SK-N-SH (cell line): Measurements from ENCODE around the gene GPR87. TPM values are rescaled to one million over a fixed set of nuclear protein-coding genes. Genes with fewer than 3 reads are reported as not detected.

Experiments
- CTCF ChIA-PET: fragments of 300-600, 350-600 bp; formaldehyde crosslinking; extraction: SDS; loops from one replicate; lab custom pipeline; 2021; lab: Yijun Ruan, JAX
- POLR2A ChIA-PET: fragments of 350-600 bp; sonication (Branson Sonifier 250); formaldehyde crosslinking; extraction: SDS; loops from one replicate; lab custom pipeline; 2020; ENCODE audit warnings: antibody characterized with exemption, inconsistent platforms; lab: Yijun Ruan, JAX
- DNase-seq: peaks from one replicate; pipeline ENCODE4 v3.0.0; 2012
- H2AFZ ChIP-seq: fragments of 200-600 bp; sonication (generic); 2 replicates; pipeline ENCODE4 v1.8.1; 2016; ENCODE audit warnings: antibody characterized with exemption, mild to moderate bottlenecking, low read depth
- H3F3A ChIP-seq: fragments of 200-600 bp; sonication (generic); replicated peaks from 2 replicates; pipeline ENCODE3; 2016; ENCODE audit warnings: antibody characterized with exemption, mild to moderate bottlenecking; ENCODE audit not compliant: insufficient read depth
- H3K27ac ChIP-seq, 2 experiments: fragments of 200-500 bp in 1 of 2; fragments of 200-600 bp in 1 of 2; sonication (Bioruptor generic) in 1 of 2; sonication (generic), shearing (Covaris generic) in 1 of 2; 2 replicates each; pipeline versions ENCODE4 v1.5.1 to v1.6.1; 2014 to 2016; ENCODE audit warnings: low read depth in 2 of 2, inconsistent platforms in 1 of 2, low read length in 1 of 2, mild to moderate bottlenecking in 1 of 2, mixed read lengths in 1 of 2
- H3K27me3 ChIP-seq: fragments of 200-600 bp; sonication (generic), shearing (Covaris generic); 2 replicates; pipeline ENCODE4 v1.6.1; 2016; ENCODE audit warnings: mixed run types; ENCODE audit not compliant: insufficient read depth
- H3K36me3 ChIP-seq, 2 experiments: fragments of 200-500 bp in 1 of 2; fragments of 200-600 bp in 1 of 2; sonication (Bioruptor generic) in 1 of 2; sonication (generic) in 1 of 2; replicated peaks in 1 of 2; 2 replicates each; pipeline versions ENCODE3 to v1.5.1; 2014 to 2016; ENCODE audit warnings: low read length in 1 of 2, mild to moderate bottlenecking in 1 of 2; ENCODE audit not compliant: insufficient read depth in 2 of 2, control insufficient read depth in 1 of 2
- H3K4me1 ChIP-seq, 2 experiments: fragments of 200-500 bp in 1 of 2; fragments of 200-600 bp in 1 of 2; sonication (Bioruptor generic) in 1 of 2; sonication (generic), shearing (Covaris generic) in 1 of 2; 2 replicates each; pipeline versions ENCODE4 v1.5.1 to v1.6.1; 2014 to 2016; ENCODE audit warnings: low read depth in 1 of 2, low read length in 1 of 2, mixed run types in 1 of 2; ENCODE audit not compliant: insufficient read depth in 2 of 2, control insufficient read depth in 1 of 2
- H3K4me2 ChIP-seq: fragments of 200-600 bp; sonication (generic), shearing (Covaris generic); 2 replicates; pipeline ENCODE4 v1.6.1; 2017; ENCODE audit warnings: mixed run types
- H3K4me3 ChIP-seq, 2 experiments: fragments of 200-500 bp in 1 of 2; fragments of 200-600 bp in 1 of 2; sonication (Bioruptor generic) in 1 of 2; sonication (generic), shearing (Covaris generic) in 1 of 2; 2 replicates each; pipeline versions ENCODE4 v1.5.1 to v1.8.1; 2014 to 2016; ENCODE audit warnings: low read depth in 2 of 2, inconsistent platforms in 1 of 2, low read length in 1 of 2, mild to moderate bottlenecking in 1 of 2, mixed read lengths in 1 of 2, moderate library complexity in 1 of 2
- H3K79me2 ChIP-seq: fragments of 200-600 bp; sonication (generic); 2 replicates; pipeline ENCODE4 v1.8.1; 2017; ENCODE audit warnings: mild to moderate bottlenecking; ENCODE audit not compliant: insufficient read depth
- H3K9ac ChIP-seq: fragments of 200-600 bp; sonication (generic); 2 replicates; pipeline ENCODE4 v1.6.1; 2017; ENCODE audit warnings: mixed run types
- H3K9me2 ChIP-seq: fragments of 200-600 bp; sonication (generic); 2 replicates; pipeline ENCODE4 v1.6.1; 2017; ENCODE audit warnings: mixed run types
- H3K9me3 ChIP-seq: fragments of 200-600 bp; sonication (generic); 2 replicates; pipeline ENCODE4 v1.6.1; 2017; ENCODE audit warnings: mixed run types, mild to moderate bottlenecking, moderate library complexity
- H4K20me1 ChIP-seq: fragments of 200-600 bp; sonication (generic); 2 replicates; pipeline ENCODE4 v1.6.1; 2017; ENCODE audit warnings: mild to moderate bottlenecking, mixed run types; ENCODE audit not compliant: insufficient read depth
- CHD2 ChIP-seq: fragments of 150-350 bp; IDR thresholded peaks from 2 replicates; pipeline ENCODE4 v1.6.1; 2018; ENCODE audit warnings: low read length; ENCODE audit not compliant: partially characterized antibody
- CTCF ChIP-seq: fragments of 200-600 bp; sonication (generic); IDR thresholded peaks from 2 replicates; pipeline ENCODE4 v1.6.1; 2017; ENCODE audit warnings: antibody characterized with exemption, mild to moderate bottlenecking, moderate library complexity
- EZH2phosphoT487 ChIP-seq: fragments of 200-600 bp; sonication (generic); IDR thresholded peaks from 2 replicates; pipeline ENCODE4 v1.6.1; 2017; ENCODE audit warnings: low read depth, mixed run types, mild to moderate bottlenecking, antibody characterized with exemption, moderate library complexity, borderline replicate concordance
- FOXJ3 ChIP-seq: sonication (generic); formaldehyde crosslinking; IDR thresholded peaks from 2 replicates; pipeline ENCODE4 v1.5.1; 2020; ENCODE audit warnings: mild to moderate bottlenecking, missing genetic modification reagents
- GABPA ChIP-seq: IDR thresholded peaks from 2 replicates; pipeline ENCODE4 v1.4.0; 2012; ENCODE audit warnings: low read depth, mild to moderate bottlenecking
- GATA2 ChIP-seq: sonication (generic); formaldehyde crosslinking; IDR thresholded peaks from 2 replicates; pipeline ENCODE4 v1.5.0; 2020; ENCODE audit warnings: mild to moderate bottlenecking, missing genetic modification reagents
- MXI1 ChIP-seq: IDR thresholded peaks from 2 replicates; pipeline ENCODE4 v1.6.1; 2012; ENCODE audit warnings: mild to moderate bottlenecking, low read depth, low read length, improper control_type of control experiment
- RAD21 ChIP-seq: IDR thresholded peaks from 2 replicates; pipeline ENCODE4 v1.6.1; 2012; ENCODE audit warnings: mild to moderate bottlenecking, low read length
- RFX5 ChIP-seq: IDR thresholded peaks from 2 replicates; pipeline ENCODE4 v1.6.1; 2012; ENCODE audit warnings: mild to moderate bottlenecking, improper control_type of control experiment, low read length
- RXRA ChIP-seq: IDR thresholded peaks from 2 replicates; pipeline ENCODE4 v1.4.0; 2012; ENCODE audit warnings: low read depth, mild to moderate bottlenecking, borderline replicate concordance
- SMC3 ChIP-seq: IDR thresholded peaks from 2 replicates; pipeline ENCODE4 v1.6.1; 2012; ENCODE audit warnings: low read depth, low read length, improper control_type of control experiment
- TAF1 ChIP-seq: IDR thresholded peaks from 2 replicates; pipeline ENCODE4 v1.6.1; 2012; ENCODE audit warnings: low read depth, mild to moderate bottlenecking, low read length, moderate library complexity, borderline replicate concordance
- TCF12 ChIP-seq: IDR thresholded peaks from 2 replicates; pipeline ENCODE4 v1.4.0; 2012
- TEAD4 ChIP-seq: IDR thresholded peaks from 2 replicates; pipeline ENCODE4 v1.4.0; 2012; ENCODE audit warnings: mild to moderate bottlenecking, borderline replicate concordance; ENCODE audit not compliant: insufficient read depth
- USF1 ChIP-seq: IDR thresholded peaks from 2 replicates; pipeline ENCODE4 v1.4.0; 2012; ENCODE audit warnings: low read depth, borderline replicate concordance
- YY1 ChIP-seq: IDR thresholded peaks from 2 replicates; pipeline ENCODE4 v1.4.0; 2012; ENCODE audit warnings: low read depth, mild to moderate bottlenecking
- WGBS: methylation state at CpG from one replicate; pipeline ENCODE4 v1.1.6; 2017; ENCODE audit warnings: low lambda C conversion rate; 5-methylcytosine and 5-hydroxymethylcytosine counted together
- polyA plus RNA-seq, 3 experiments: library from polyadenylated mRNA; depleted of rRNA; stranded (reverse); fragments of >200 nt; gene quantifications; 2 replicates each; pipeline ENCODE4 v1.2.3, GENCODE V29; 2012
- TF ChIP-seq, protein P1 (sequence below): IDR thresholded peaks from 2 replicates; pipeline ENCODE4 v1.4.0; 2012; ENCODE audit warnings: low read depth
- TF ChIP-seq, protein P2 (sequence below): IDR thresholded peaks from 2 replicates; pipeline ENCODE4 v1.4.0; 2012; ENCODE audit warnings: low read depth, borderline replicate concordance

GPR87 gene
- polyA plus RNA-seq, 1 of the 3 experiments (the other 2 are of a cell fraction), result 2.3 TPM

- H3K79me2 ChIP-seq, result no peaks in the 10 kb centered on the region
- H3F3A ChIP-seq, result no peaks in the 10 kb centered on the region
- CTCF ChIA-PET, result interaction anchor here (1.2 to 3.2 kb wide), 3 partner anchors 9 to 118 kb away, joined by 4 to 16 read pairs (median 13); no protein-coding TSS in a partner anchor
- 44% methylated on average over 1 of the region's 1 CpG for WGBS
- H3K4me2 ChIP-seq, result no peak overlapping the region
- H3K36me3 ChIP-seq, result no peaks in the 10 kb centered on the region
- peaks cover 7% of the 10 kb centered on the region; the same call in 1 of the 2 replicates for H3K27me3 ChIP-seq
- POLR2A ChIA-PET, result no interaction called here
- H2AFZ ChIP-seq, result no peak overlapping the region
- no peak overlapping the region for H3K9ac ChIP-seq
- H3K4me1 ChIP-seq, result peaks cover 0 to 2% of the 10 kb centered on the region in 2 experiments; a peak in 1 of 4 replicates
- H3K9me2 ChIP-seq, result no peaks in the 10 kb centered on the region
- no peak for DNase-seq
- H4K20me1 ChIP-seq, result no peaks in the 10 kb centered on the region
- no peak overlapping the region for H3K4me3 ChIP-seq
- no peak for TF ChIP-seq CTCF
- TF ChIP-seq, protein P1, sequence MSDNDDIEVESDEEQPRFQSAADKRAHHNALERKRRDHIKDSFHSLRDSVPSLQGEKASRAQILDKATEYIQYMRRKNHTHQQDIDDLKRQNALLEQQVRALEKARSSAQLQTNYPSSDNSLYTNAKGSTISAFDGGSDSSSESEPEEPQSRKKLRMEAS, result no peak
- TF ChIP-seq, protein P2, sequence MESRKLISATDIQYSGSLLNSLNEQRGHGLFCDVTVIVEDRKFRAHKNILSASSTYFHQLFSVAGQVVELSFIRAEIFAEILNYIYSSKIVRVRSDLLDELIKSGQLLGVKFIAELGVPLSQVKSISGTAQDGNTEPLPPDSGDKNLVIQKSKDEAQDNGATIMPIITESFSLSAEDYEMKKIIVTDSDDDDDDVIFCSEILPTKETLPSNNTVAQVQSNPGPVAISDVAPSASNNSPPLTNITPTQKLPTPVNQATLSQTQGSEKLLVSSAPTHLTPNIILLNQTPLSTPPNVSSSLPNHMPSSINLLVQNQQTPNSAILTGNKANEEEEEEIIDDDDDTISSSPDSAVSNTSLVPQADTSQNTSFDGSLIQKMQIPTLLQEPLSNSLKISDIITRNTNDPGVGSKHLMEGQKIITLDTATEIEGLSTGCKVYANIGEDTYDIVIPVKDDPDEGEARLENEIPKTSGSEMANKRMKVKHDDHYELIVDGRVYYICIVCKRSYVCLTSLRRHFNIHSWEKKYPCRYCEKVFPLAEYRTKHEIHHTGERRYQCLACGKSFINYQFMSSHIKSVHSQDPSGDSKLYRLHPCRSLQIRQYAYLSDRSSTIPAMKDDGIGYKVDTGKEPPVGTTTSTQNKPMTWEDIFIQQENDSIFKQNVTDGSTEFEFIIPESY, result no peak
- no peak for TF ChIP-seq GATA2 (CRISPR knock-in tag)
- no peak for TF ChIP-seq GABPA
- no peak for TF ChIP-seq TEAD4
- TF ChIP-seq, all 33 proteins: peak for 0
- H3K9me3 ChIP-seq, result no peaks in the 10 kb centered on the region
- H3K27ac ChIP-seq, result no peak overlapping the region
These were observed 30.7 kb downstream of the GPR87 start for GRCh38 chr3:151285940-151286339.

DNA sequence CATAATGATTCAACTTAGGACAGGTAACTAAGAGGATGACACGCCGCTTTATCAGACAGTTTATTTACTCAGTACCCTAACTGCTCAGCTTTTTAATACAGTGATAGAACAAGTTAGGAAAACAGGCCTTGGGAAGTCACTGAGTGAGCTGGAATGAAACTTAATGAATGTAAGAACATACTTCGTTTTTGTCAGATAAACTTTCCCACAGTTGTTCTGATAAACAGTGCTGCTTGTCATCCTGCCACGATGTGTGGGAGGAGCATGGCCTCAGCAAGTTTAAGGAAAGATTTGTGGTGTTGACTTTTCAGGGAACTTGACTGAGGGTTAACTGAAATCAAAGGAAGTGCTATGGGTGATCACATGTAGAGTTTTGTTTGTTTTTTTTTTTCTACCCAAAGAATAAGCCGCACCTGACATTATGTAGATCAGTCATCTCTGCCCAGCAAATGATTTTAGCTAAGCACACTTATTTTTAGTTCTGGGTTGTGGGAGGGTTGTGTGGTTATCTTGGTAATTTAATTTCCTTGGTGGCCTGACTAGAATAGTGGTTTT is 32.6 kb downstream of the GPR87 start:
- no peaks in the 10 kb centered on the region for H3K9me3 ChIP-seq
- TF ChIP-seq USF1 (no peak), TAF1 (no peak), YY1 (no peak), RXRA (no peak), EZH2phosphoT487 (no peak), SMC3 (no peak), MXI1 (no peak), FOXJ3 (no peak), GABPA (no peak), CHD2 (no peak), TCF12 (no peak), RAD21 (no peak), RFX5 (no peak)
- TF ChIP-seq, protein P2, result no peak
- TF ChIP-seq, all 33 proteins: peak for 0
- H3K9ac ChIP-seq, result no peak overlapping the region
- H3K9me2 ChIP-seq, result no peaks in the 10 kb centered on the region
- no peaks in the 10 kb centered on the region for H3K36me3 ChIP-seq
- H2AFZ ChIP-seq, result no peak overlapping the region
- H3F3A ChIP-seq, result no peaks in the 10 kb centered on the region
- no peak overlapping the region for H3K4me2 ChIP-seq
- WGBS, result 62% methylated on average over 5 of the region's 5 CpGs
- DNase-seq, result no peak
- H4K20me1 ChIP-seq, result no peaks in the 10 kb centered on the region
- no peak overlapping the region for H3K4me3 ChIP-seq
- peaks cover 0 to 2% of the 10 kb centered on the region in 2 experiments; a peak in 1 of 4 replicates for H3K4me1 ChIP-seq
- no peak overlapping the region for H3K27ac ChIP-seq
- H3K79me2 ChIP-seq, result no peaks in the 10 kb centered on the region
- POLR2A ChIA-PET, result no interaction called here
- H3K27me3 ChIP-seq, result no peaks in the 10 kb centered on the region
- CTCF ChIA-PET, result interaction anchor here (1.5 to 2.2 kb wide), 4 partner anchors 16 to 128 kb away, joined by 3 to 17 read pairs (median 8); no protein-coding TSS in a partner anchor
